Activated CD8-positive, alpha-beta T cell treated with anti-CD3 and anti-CD28 coated beads, Interleukin-2, amount 10 ng/mL, durations not matched to agents 7 days and 5 days (primary cell): Measurements from ENCODE around the gene PXYLP1. TPM values are rescaled to one million over a fixed set of nuclear protein-coding genes. Genes with fewer than 3 reads are reported as not detected.
"Not testable (repeated sequence)": the region's sequence is repeated elsewhere in the genome, so short reads cannot be mapped to it uniquely, and the experiment has no call there.

Experiments
- ATAC-seq: fragments of 150-1000 bp; cut with Tn5 transposase; one replicate; pipeline ENCODE4 v1.10.0; 2021; ENCODE audit warnings: moderate library complexity
- CTCF ChIA-PET: fragments of 350-600 bp; sonication (Branson Sonifier 250); formaldehyde crosslinking; loops from one replicate; lab custom pipeline; 2021; ENCODE audit warnings: antibody characterized with exemption; lab: Charles Lee
- POLR2A ChIA-PET: fragments of 350-600 bp; sonication (Branson Sonifier 250); formaldehyde crosslinking; loops from one replicate; lab custom pipeline; 2021; ENCODE audit warnings: antibody characterized with exemption; lab: Charles Lee
- DNase-seq: peaks from one replicate; pipeline ENCODE4 v3.0.0-alpha.2; 2020
- H3K27ac Mint-ChIP-seq: one replicate; pipeline ENCODE4 v1.8.0; 2021; ENCODE audit warnings: mild to moderate bottlenecking, mixed read lengths
- H3K27me3 Mint-ChIP-seq: one replicate; pipeline ENCODE4 v1.8.0; 2021; ENCODE audit warnings: low read depth, mixed read lengths
- H3K36me3 Mint-ChIP-seq: one replicate; pipeline ENCODE4 v1.8.0; 2021; ENCODE audit warnings: low read depth, mixed read lengths
- H3K4me1 Mint-ChIP-seq: one replicate; pipeline ENCODE4 v1.8.0; 2021; ENCODE audit warnings: low read depth, mixed read lengths
- H3K4me3 Mint-ChIP-seq: one replicate; pipeline ENCODE4 v1.8.0; 2021; ENCODE audit warnings: mild to moderate bottlenecking, mixed read lengths
- H3K9me3 Mint-ChIP-seq: one replicate; pipeline ENCODE4 v1.8.0; 2022; ENCODE audit warnings: mixed read lengths; ENCODE audit not compliant: insufficient read depth
- total RNA-seq, 2 experiments: library from RNA; stranded (reverse); gene quantifications; one replicate each; pipeline ENCODE4 v1.2.3, GENCODE V29; 2021

PXYLP1 gene
- total RNA-seq, 2 experiments from 2014 or later: 15.0 to 16.5 TPM

- POLR2A ChIA-PET, H3K4me1 Mint-ChIP-seq, H3K36me3 Mint-ChIP-seq, H3K9me3 Mint-ChIP-seq, H3K27me3 Mint-ChIP-seq, H3K4me3 Mint-ChIP-seq, DNase-seq, ATAC-seq, CTCF ChIA-PET, H3K27ac Mint-ChIP-seq: not testable (repeated sequence)
These were observed 20.3 kb upstream of the PXYLP1 start for GRCh38 chr3:141211306-141211705.

GRCh38 chr3:141212101-141212500 is 19.5 kb upstream of the PXYLP1 start:
- H3K36me3 Mint-ChIP-seq: no peaks in the 10 kb centered on the region
- peaks cover 4% of the 10 kb centered on the region for H3K27me3 Mint-ChIP-seq
- ChIA-PET POLR2A (interaction anchor here (0.6 kb wide), 1 partner anchor 10 kb away, joined by 3 read pairs; no protein-coding TSS in a partner anchor), CTCF (interaction anchor here (0.7 kb wide), 1 partner anchor 11 kb away, joined by 3 read pairs; no protein-coding TSS in a partner anchor)
- ATAC-seq: no peak
- no peak overlapping the region for H3K4me3 Mint-ChIP-seq
- H3K27ac Mint-ChIP-seq: no peak overlapping the region
- no peaks in the 10 kb centered on the region for H3K4me1 Mint-ChIP-seq
- DNase-seq: no peak
- H3K9me3 Mint-ChIP-seq: no peaks in the 10 kb centered on the region

- H3K36me3 Mint-ChIP-seq: no peaks in the 10 kb centered on the region
- peaks cover 5% of the 10 kb centered on the region for H3K27me3 Mint-ChIP-seq
- no peaks in the 10 kb centered on the region for H3K9me3 Mint-ChIP-seq
- no peak overlapping the region for H3K27ac Mint-ChIP-seq
- no peak for DNase-seq
- ChIA-PET POLR2A (interaction anchor here (0.6 kb wide), 1 partner anchor 10 kb away, joined by 3 read pairs; no protein-coding TSS in a partner anchor), CTCF (interaction anchor here (0.7 kb wide), 1 partner anchor 11 kb away, joined by 3 read pairs; no protein-coding TSS in a partner anchor)
- no peak overlapping the region for H3K4me3 Mint-ChIP-seq
- ATAC-seq: no peak
- H3K4me1 Mint-ChIP-seq: no peaks in the 10 kb centered on the region
These were observed 19.1 kb upstream of the PXYLP1 start for GRCh38 chr3:141212555-141212954.

- no peak overlapping the region for H3K4me3 Mint-ChIP-seq
- H3K36me3 Mint-ChIP-seq: no peaks in the 10 kb centered on the region
- ATAC-seq (no peak), DNase-seq (no peak)
- peaks cover 10% of the 10 kb centered on the region for H3K27me3 Mint-ChIP-seq
- no peak overlapping the region for H3K27ac Mint-ChIP-seq
- ChIA-PET CTCF (interaction anchor here (1.0 kb wide), 1 partner anchor 14 kb away, joined by 3 read pairs; the partner anchor contains the start of gene PXYLP1), POLR2A (no interaction called here)
- H3K4me1 Mint-ChIP-seq: no peaks in the 10 kb centered on the region
- H3K9me3 Mint-ChIP-seq: no peaks in the 10 kb centered on the region
These were observed 14.7 kb upstream of the PXYLP1 start for GRCh38 chr3:141216975-141217374.

- POLR2A ChIA-PET: no interaction called here
- Mint-ChIP-seq H3K27ac (no peak overlapping the region), H3K9me3 (no peaks in the 10 kb centered on the region), H3K4me1 (no peaks in the 10 kb centered on the region), H3K27me3 (peaks cover 10% of the 10 kb centered on the region), H3K36me3 (no peaks in the 10 kb centered on the region), H3K4me3 (no peak overlapping the region)
- DNase-seq (no peak), ATAC-seq (no peak)
- CTCF ChIA-PET: interaction anchor here (1.0 kb wide), 2 partner anchors 14 to 25 kb away, joined by 3 read pairs; partner anchors contain the start of gene PXYLP1
These were observed 14.2 kb upstream of the PXYLP1 start for GRCh38 chr3:141217389-141217788.

- POLR2A ChIA-PET: interaction anchor here (0.7 kb wide), 1 partner anchor 27 kb away, joined by 3 read pairs; no protein-coding TSS in a partner anchor
- CTCF ChIA-PET: interaction anchor here (1.0 kb wide), 1 partner anchor 26 kb away, joined by 3 read pairs; no protein-coding TSS in a partner anchor
- Mint-ChIP-seq H3K36me3 (peaks cover 2% of the 10 kb centered on the region), H3K27me3 (peaks cover 10% of the 10 kb centered on the region), H3K4me1 (no peaks in the 10 kb centered on the region), H3K4me3 (no peak overlapping the region), H3K27ac (no peak overlapping the region), H3K9me3 (peaks cover 2% of the 10 kb centered on the region)
- no peak for DNase-seq
- no peak for ATAC-seq
These were observed 13.3 kb upstream of the PXYLP1 start for GRCh38 chr3:141218162-141218835.

- ChIA-PET CTCF (no interaction called here), POLR2A (interaction anchor here (0.7 kb wide), 1 partner anchor 27 kb away, joined by 3 read pairs; no protein-coding TSS in a partner anchor)
- peaks cover 5% of the 10 kb centered on the region for H3K36me3 Mint-ChIP-seq
- peaks cover 7% of the 10 kb centered on the region for H3K9me3 Mint-ChIP-seq
- ATAC-seq: no peak
- DNase-seq: no peak
- H3K27ac Mint-ChIP-seq: no peak overlapping the region
- no peaks in the 10 kb centered on the region for H3K4me1 Mint-ChIP-seq
- H3K4me3 Mint-ChIP-seq: no peak overlapping the region
- peaks cover 12% of the 10 kb centered on the region for H3K27me3 Mint-ChIP-seq
These were observed 12.7 kb upstream of the PXYLP1 start for GRCh38 chr3:141218926-141219325.

- Mint-ChIP-seq H3K36me3 (peaks cover 5% of the 10 kb centered on the region), H3K4me3 (no peak overlapping the region), H3K27me3 (peaks cover 5% of the 10 kb centered on the region), H3K4me1 (no peaks in the 10 kb centered on the region), H3K27ac (no peak overlapping the region), H3K9me3 (peaks cover 16% of the 10 kb centered on the region)
- ChIA-PET POLR2A (interaction anchor here (1.4 kb wide), 1 partner anchor 8 kb away, joined by 4 read pairs; the partner anchor contains the start of gene PXYLP1), CTCF (no interaction called here)
- DNase-seq (no peak), ATAC-seq (no peak)
These were observed 7.9 kb upstream of the PXYLP1 start for GRCh38 chr3:141223673-141224166.

GRCh38 chr3:141225939-141226338 is 5.7 kb upstream of the PXYLP1 start:
- peaks cover 4% of the 10 kb centered on the region for H3K27me3 Mint-ChIP-seq
- ChIA-PET CTCF (interaction anchor here (0.6 kb wide), 1 partner anchor 73 kb away, joined by 3 read pairs; no protein-coding TSS in a partner anchor), POLR2A (no interaction called here)
- H3K36me3 Mint-ChIP-seq: peaks cover 5% of the 10 kb centered on the region
- ATAC-seq: no peak
- no peak for DNase-seq
- no peak overlapping the region for H3K27ac Mint-ChIP-seq
- no peak overlapping the region for H3K4me3 Mint-ChIP-seq
- H3K4me1 Mint-ChIP-seq: peaks cover 13% of the 10 kb centered on the region
- peaks cover 16% of the 10 kb centered on the region for H3K9me3 Mint-ChIP-seq

- POLR2A ChIA-PET: no interaction called here
These were observed 4.4 kb upstream of the PXYLP1 start for GRCh38 chr3:141227216-141227615.

GRCh38 chr3:141227752-141228151 is 3.9 kb upstream of the PXYLP1 start:
- peaks cover 4% of the 10 kb centered on the region for H3K27me3 Mint-ChIP-seq
- ATAC-seq (no peak), DNase-seq (no peak)
- no peak overlapping the region for H3K27ac Mint-ChIP-seq
- H3K36me3 Mint-ChIP-seq: peaks cover 5% of the 10 kb centered on the region
- no peak overlapping the region for H3K4me3 Mint-ChIP-seq
- CTCF ChIA-PET: no interaction called here
- H3K4me1 Mint-ChIP-seq: peaks cover 18% of the 10 kb centered on the region
- peaks cover 16% of the 10 kb centered on the region for H3K9me3 Mint-ChIP-seq
- POLR2A ChIA-PET: interaction anchor here (2.3 kb wide), 1 partner anchor 39 kb away, joined by 10 read pairs; no protein-coding TSS in a partner anchor

More at GRCh38 chr3:141227216-141227615, 4.4 kb upstream of the PXYLP1 start:
- Mint-ChIP-seq H3K36me3 (peaks cover 5% of the 10 kb centered on the region), H3K27ac (no peak overlapping the region), H3K4me1 (peaks cover 14% of the 10 kb centered on the region), H3K4me3 (no peak overlapping the region), H3K27me3 (peaks cover 4% of the 10 kb centered on the region), H3K9me3 (peaks cover 16% of the 10 kb centered on the region)
- no peak for ATAC-seq
- no peak for DNase-seq
- CTCF ChIA-PET: no interaction called here

GRCh38 chr3:141228395-141228794 is 3.2 kb upstream of the PXYLP1 start:
- DNase-seq (no peak), ATAC-seq (no peak)
- CTCF ChIA-PET: no interaction called here
- peaks cover 12% of the 10 kb centered on the region for H3K9me3 Mint-ChIP-seq
- no peak overlapping the region for H3K4me3 Mint-ChIP-seq
- H3K4me1 Mint-ChIP-seq: peaks cover 21% of the 10 kb centered on the region
- H3K36me3 Mint-ChIP-seq: peaks cover 2% of the 10 kb centered on the region
- no peak overlapping the region for H3K27ac Mint-ChIP-seq
- POLR2A ChIA-PET: interaction anchor here (2.3 kb wide), 1 partner anchor 38 kb away, joined by 10 read pairs; no protein-coding TSS in a partner anchor
- H3K27me3 Mint-ChIP-seq: peaks cover 4% of the 10 kb centered on the region
